Measurements from ENCODE around the gene KLF2.
"Not testable (repeated sequence)": the region's sequence is repeated elsewhere in the genome, so short reads cannot be mapped to it uniquely, and the experiment has no call there.

KLF2 gene

DNA sequence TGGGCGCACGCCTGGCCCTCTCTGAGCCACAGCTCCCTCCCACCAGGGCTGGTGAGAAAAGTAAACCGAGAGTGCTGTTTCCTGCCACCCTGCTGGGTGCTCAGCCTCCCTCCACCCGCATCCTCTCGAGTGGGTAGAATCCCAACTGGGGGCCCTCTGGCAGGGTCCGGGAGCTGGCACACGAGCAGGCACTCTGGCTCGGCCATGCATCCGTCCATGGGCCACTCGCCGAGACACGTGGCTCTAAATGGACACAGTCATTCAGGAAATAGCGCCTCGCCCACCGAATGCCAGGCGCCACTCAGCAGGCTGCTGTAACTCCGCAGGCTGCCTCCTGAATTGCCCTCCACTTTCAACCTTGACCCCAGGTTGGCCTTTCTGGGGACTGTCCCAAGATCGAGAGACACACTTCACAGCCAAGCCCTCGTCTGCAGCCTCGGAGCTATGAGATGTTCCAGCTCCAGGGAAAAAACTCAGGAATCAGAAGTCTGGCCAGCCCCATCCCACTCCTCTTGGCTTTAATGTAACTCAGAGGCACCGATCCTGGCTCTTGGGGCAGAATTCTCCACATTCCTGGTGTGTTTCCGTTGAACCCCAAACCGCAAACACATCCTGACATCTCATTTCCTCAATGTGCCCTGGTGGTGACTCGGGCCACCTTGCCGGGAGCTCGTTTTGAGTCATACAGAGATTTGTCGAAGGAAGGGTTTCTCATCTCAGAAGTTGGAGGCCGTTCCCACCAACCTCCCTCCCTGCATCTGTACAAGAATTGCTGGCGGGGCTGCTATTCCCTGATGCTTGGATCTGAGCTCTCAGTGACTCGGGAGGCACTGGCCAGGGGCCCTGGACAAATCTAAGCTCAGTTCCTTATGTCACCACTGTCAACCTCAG lies 14.1 kb downstream of the KLF2 start:
- peak; percentile 24 for DNase-seq (ENCODE audit: low read depth)

DNA sequence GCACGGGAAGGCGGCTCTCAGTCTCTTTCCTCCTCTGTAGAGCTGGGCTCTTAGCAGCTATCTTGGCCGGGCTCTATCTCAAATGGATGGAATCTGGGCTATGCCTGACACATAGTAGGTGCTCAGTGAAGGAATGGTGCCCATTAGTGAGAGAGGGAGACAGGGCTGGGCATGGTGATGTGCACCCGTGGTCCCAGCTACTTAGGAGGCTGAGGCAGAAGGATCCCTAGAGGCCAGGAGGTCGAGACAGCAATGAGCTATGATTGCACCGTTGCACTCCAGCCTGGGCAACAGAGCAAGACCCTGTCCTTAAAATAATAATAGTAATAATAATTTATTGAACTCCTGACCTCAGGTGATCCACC lies 14.7 kb downstream of the KLF2 start:
- DNase-seq (ENCODE audit: low read depth), result no peak

GRCh38 chr19:16340092-16340491 lies 15.5 kb downstream of the KLF2 start:
- no peak for DNase-seq (ENCODE audit: low read depth)

DNA sequence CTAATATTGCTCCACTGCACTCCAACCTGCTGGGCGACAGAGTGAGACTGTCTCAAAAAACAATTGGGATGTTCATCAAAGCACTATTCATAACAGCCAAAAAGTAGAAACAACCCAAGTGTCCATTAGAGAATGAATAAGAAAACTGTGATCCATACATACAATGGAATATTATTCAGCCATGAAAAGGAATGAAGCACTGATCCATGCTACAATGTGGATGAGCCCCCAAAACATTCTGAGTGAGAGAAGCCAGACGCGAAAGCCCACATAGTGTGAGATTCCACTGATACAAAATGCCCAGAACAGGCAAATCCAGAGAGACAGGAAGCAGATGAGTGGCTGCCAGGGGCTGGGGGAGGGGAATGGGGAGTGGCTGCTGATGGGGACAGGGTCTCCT lies 16.0 kb downstream of the KLF2 start:
- no peak for DNase-seq (ENCODE audit: low read depth)

DNA sequence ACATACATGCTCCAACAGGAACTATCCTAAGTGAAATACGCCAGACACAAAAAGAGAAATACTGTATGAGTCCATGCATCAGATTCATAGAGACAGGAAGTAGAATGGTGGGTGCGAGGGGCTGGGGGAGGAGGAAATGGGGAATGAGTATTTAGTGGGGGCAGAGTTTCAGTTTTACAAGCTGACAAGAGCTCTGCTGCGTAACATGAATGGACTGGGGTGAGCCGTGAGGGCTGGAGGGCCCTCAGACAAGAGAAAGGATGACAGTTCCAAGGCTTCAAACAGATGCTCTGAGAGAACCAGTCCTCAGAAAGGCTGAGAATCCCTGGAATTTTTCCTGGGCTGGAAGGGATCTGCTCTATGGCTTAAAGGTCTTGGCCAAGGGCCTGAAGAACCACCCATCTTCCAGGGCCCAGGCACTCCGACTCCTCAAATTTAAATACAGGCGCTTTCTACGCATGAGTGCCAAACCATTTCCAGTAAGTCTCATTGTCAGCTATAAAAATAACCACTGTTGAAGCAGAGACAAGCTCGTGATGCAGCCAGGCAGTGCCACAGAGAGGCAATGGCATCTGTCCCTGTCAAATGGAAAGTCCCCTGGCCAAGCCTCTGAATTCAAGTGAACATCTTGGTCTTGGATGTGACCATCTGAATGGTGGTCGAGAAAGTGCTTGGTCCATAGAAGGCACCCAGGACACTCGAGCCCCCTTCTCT lies 17.5 kb downstream of the KLF2 start:
- no peak for DNase-seq (ENCODE audit: low read depth)

GRCh38 chr19:16343156-16343555 lies 18.5 kb downstream of the KLF2 start:
- DNase-seq (ENCODE audit: low read depth), result no peak

DNA sequence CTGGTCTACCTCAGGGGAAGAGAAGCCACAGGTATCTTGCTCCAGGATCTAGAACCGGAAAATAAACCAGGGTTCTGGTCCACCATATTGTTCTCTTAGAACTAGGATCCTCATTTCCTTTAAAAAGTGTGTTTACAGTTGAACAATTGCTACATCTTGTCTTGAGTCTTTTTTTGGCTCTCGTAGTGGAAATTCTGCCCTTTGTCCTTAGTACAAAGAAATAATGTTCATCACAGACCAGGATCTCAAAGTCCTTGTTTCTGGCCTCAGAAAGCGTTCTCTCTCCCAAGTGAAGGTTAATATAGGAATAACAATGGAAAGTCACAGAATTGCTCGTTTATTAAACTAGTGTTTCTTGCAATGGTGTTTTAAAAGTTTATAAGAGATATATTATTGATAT lies 20.8 kb downstream of the KLF2 start:
- DNase-seq (ENCODE audit: low read depth), result no peak

DNA sequence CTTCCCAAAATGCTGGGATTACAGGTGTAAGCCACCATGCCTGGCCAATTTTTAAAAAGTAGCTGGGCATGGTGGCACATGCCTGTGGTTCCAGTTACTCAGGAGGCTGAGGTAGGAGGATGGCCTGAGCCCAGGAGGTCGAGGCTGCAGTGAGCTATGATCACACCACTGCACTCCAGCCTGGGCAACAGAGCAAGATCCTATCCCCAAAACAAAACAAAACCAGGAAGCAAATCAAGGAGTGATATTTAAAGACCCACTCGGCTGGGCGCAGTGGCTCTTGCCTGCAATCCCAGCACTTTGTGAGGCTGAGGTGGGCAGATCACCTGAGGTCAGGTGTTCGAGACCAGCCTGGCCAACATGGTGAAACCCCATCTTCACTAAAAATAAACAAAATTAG lies 22.5 kb downstream of the KLF2 start:
- not testable (repeated sequence) for DNase-seq (ENCODE audit: low read depth)

DNA sequence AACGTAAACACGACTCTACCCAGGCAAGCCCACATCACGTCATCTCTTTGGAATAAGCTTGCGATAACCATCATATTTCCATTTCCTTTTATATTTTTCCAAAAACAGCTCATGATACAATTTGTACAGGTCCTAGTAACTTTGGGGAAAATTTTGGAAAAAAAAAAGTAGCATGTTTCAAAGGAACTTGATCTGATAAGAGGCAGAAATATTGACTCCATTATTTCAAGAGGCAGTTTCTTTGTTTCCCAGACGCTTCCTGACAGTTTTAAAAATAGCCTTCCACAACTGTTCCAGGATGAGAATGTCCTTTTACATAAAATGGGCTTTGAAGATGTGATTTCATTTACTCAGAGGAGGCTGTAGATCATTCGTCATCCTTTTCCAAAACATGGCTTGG lies 23.1 kb downstream of the KLF2 start:
- DNase-seq (ENCODE audit: low read depth), result no peak

DNA sequence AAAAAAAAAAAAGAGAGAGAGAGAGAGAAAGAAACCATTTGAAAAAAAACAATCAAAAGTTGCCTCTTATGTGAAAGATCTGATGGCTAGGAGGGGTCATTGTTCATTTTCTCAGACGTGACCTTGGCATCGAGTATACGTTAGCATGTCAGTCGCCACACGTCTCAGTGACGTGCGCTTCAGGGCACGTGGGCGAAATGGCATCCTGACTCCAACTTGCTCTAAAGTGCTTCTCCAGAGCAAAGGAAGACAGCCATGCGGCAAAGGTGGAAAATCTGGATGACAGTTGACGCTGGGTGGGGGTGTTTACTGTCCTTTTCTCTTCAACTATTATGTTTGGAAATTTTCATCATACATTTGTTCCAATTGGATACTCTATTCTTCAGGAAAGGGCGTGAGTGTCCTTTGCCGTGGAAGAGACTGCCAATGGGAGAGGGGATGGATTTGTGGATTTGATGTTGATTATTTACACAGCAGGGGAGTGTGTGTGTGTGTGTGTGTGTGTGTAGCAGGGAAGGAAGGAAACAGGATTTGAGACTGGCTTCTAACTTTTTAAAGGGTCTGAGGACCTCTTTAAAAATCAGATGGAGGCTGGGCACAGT lies 25.0 kb downstream of the KLF2 start:
- no peak for DNase-seq (ENCODE audit: low read depth)

GRCh38 chr19:16351133-16351809 lies 26.6 kb downstream of the KLF2 start:
- no peak for DNase-seq (ENCODE audit: low read depth)

DNA sequence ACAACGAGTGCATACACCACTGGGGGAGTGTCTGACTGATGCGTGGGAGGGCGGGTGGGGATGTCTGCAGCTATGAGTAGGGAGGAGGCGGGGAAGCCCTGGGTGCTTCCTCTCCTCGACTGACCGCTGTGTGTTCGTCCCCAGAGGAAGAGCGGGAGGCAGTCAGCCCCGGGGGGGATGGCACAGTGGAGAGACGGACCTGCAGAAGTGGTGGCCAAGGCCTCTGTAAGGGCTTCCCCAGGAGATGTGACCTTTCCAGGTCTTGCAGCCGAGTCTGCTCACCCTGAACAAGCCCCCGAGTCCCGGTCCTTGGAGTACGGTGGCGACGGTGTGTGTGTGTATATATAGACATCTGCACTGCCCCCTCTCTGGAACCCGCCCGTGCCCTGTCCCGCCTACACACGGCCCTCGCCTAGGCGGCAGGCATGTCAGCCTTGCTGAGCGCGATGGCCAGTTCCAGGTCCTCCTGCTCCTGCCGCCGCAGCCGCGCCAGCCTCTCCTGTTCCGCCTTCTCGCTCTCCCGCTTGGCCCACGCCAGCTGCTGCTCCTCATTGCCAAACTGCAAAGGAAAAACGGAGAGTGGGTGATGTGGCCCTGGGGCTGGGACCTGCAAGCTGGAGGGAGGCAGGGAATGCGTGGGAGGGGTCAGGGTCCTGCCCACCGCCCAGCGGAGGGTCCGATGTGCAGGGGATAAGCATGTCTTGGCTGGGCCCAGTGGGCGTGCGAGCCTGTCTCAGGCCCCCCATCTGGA lies 30.8 kb downstream of the KLF2 start:
- no peak for DNase-seq (ENCODE audit: low read depth)

DNA sequence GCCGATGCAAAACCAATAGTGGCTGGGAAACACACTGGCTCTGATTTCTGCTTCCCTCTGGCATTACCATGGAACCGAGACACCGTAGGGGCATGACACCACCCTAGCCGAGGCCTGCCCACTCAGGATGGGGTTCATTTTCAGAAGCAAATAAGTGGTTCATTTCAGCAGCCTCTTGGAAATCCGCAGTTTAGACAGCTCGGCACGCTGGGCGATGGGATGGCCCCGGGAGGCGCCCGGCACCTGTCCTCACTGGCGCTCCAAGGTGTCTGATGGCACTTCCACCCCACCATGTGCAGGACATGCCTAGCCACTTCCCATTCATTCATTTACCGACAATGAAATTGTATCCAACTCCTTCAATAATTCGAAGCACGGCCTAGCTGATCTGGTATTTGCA lies 33.8 kb downstream of the KLF2 start:
- DNase-seq (ENCODE audit: low read depth), result no peak

DNA sequence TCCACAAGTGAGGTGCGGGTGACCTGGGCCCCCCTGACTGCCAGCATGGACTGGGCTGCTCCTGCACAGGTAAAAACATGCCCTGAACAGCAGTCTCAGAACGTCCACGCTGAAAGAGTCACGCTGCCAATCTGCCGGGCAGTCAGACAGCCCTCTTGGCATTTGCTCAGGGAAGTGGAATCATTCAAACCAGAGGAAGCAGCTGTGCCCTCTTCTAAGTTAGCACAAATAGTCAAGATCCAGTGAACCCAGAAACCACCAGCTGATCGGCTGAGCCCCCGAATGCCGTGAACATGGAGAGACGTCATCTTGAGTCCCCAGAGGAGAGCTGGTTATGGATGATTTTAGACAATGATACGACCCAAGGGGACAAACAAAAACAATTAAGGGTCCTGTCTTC lies 34.4 kb downstream of the KLF2 start:
- no peak for DNase-seq (ENCODE audit: low read depth)

- no peak for DNase-seq (ENCODE audit: low read depth)
These were observed 35.3 kb downstream of the KLF2 start for GRCh38 chr19:16359964-16360363.

- DNase-seq (ENCODE audit: low read depth), result no peak
These were observed 36.1 kb downstream of the KLF2 start for GRCh38 chr19:16360738-16361137.

GRCh38 chr19:16361254-16361653 lies 36.6 kb downstream of the KLF2 start:
- DNase-seq (ENCODE audit: low read depth), result no peak

GRCh38 chr19:16361926-16362325 lies 37.3 kb downstream of the KLF2 start:
- DNase-seq (ENCODE audit: low read depth), result no peak

- no peak for DNase-seq (ENCODE audit: low read depth)
These were observed 38.7 kb downstream of the KLF2 start for GRCh38 chr19:16363133-16363851.

- no peak for DNase-seq (ENCODE audit: low read depth)
These were observed 39.2 kb downstream of the KLF2 start for GRCh38 chr19:16363852-16364230.

DNA sequence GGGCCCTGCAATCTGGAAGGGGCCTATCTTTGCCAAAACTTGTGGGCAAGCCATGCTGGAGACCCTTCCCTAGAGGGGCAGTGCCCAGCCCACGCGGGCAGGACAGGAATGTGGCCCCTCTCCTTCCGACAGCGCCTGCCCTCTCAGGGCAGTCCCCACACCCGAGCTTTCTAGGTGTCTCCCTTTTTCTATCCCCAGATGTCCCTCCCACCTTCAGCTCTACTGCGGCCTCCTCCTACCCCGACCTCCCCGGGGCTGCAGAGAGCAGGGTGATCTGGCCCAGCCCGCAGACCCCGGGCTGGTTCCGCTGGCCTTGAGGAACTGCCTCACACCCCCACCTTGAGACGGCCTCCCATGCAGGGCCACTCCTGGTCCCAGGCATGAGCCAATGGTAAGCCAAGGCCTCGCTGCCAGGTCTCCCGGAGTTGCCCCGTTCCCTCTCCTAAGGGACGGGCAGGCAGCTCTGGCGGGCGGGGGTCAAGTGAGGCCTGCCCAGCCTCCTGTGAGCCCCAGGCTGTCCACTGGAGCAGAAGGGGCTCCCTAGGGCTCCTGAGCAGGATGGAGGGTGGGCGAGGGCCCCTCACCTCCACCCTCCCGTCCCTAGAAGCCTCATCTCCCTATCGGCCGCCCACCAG lies 39.7 kb downstream of the KLF2 start:
- DNase-seq (ENCODE audit: low read depth), result no peak

Data from fibroblast of the conjunctiva (primary cell).